ENCODE data around the gene UBE2J2. TPM values are rescaled to one million over a fixed set of nuclear protein-coding genes. Genes with fewer than 3 reads are reported as not detected.

The UBE2J2 gene
- total RNA-seq, 1 donor from 2014 or later: 65.1 TPM

- Histone ChIP-seq H3K27me3 (ENCODE audit: control insufficient read depth, insufficient read depth, low read length) (no peaks in the 10 kb centered on the region), H3K36me3 (ENCODE audit: control insufficient read depth, insufficient read depth, low read length) (peaks cover 1% of the 10 kb centered on the region), H3K4me3 (ENCODE audit: low read depth, low read length) (no peak overlapping the region)
- TF ChIP-seq, protein P1, sequence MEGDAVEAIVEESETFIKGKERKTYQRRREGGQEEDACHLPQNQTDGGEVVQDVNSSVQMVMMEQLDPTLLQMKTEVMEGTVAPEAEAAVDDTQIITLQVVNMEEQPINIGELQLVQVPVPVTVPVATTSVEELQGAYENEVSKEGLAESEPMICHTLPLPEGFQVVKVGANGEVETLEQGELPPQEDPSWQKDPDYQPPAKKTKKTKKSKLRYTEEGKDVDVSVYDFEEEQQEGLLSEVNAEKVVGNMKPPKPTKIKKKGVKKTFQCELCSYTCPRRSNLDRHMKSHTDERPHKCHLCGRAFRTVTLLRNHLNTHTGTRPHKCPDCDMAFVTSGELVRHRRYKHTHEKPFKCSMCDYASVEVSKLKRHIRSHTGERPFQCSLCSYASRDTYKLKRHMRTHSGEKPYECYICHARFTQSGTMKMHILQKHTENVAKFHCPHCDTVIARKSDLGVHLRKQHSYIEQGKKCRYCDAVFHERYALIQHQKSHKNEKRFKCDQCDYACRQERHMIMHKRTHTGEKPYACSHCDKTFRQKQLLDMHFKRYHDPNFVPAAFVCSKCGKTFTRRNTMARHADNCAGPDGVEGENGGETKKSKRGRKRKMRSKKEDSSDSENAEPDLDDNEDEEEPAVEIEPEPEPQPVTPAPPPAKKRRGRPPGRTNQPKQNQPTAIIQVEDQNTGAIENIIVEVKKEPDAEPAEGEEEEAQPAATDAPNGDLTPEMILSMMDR (IDR thresholded peaks at IDR 0.05; ENCODE audit: insufficient read depth, low read length, poor library complexity, severe bottlenecking): no peak
- no peak for DNase-seq (ENCODE audit: low read depth)
These were observed 58.5 kb downstream of the UBE2J2 start for GRCh38 chr1:1215080-1215676.

- Histone ChIP-seq H3K4me3 (ENCODE audit: low read depth, low read length) (no peak within 1 kb of the TSS), H3K36me3 (ENCODE audit: control insufficient read depth, insufficient read depth, low read length) (peaks cover 1% of the 10 kb centered on the region), H3K27me3 (ENCODE audit: control insufficient read depth, insufficient read depth, low read length) (no peaks in the 10 kb centered on the region)
- no peak for DNase-seq (ENCODE audit: low read depth)
- TF ChIP-seq, protein P1 (IDR thresholded peaks at IDR 0.05; ENCODE audit: insufficient read depth, low read length, poor library complexity, severe bottlenecking): no peak
These were observed 60.0 kb downstream of the UBE2J2 start, which contains the start of gene TNFRSF4 for GRCh38 chr1:1213345-1214265. TSS of gene TNFRSF4 (minus strand) at chr1:1214153. CDS start at chr1:1214127, 26 bp downstream.

DNA sequence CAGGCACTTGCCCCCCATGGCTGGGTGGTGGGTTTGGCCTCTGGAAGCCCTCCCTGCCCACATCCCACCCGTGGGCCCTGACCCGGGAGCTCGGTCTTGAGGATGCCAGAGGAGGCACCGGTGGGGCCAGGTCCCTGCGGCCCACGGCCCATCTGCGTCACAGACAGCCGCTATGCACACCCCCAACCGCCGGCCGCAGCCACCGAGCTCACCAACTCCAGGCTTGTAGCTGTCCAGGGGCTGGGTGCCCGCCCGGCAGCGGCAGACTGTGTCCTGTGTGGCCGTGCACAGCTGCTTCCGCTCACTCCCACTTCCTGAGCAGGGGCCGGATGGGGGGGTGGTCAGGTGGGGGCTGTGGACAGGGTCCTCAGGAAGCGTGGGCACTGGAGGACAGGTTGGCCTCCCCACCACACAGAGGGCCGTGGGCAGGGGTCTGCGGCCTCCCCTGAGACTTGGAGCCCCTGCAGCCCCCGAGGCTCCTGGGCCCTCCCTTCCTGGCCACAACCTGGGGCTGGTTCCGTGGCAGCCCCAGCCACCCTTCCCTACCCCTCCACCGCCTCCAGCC lies 60.8 kb downstream of the UBE2J2 start:
- DNase-seq (ENCODE audit: low read depth): no peak
- Histone ChIP-seq H3K27me3 (ENCODE audit: control insufficient read depth, insufficient read depth, low read length) (no peaks in the 10 kb centered on the region), H3K36me3 (ENCODE audit: control insufficient read depth, insufficient read depth, low read length) (peaks cover 1% of the 10 kb centered on the region), H3K4me3 (ENCODE audit: low read depth, low read length) (no peak overlapping the region)
- TF ChIP-seq, protein P1 (IDR thresholded peaks at IDR 0.05; ENCODE audit: insufficient read depth, low read length, poor library complexity, severe bottlenecking): no peak

GRCh38 chr1:1211541-1212441 lies 61.9 kb downstream of the UBE2J2 start:
- DNase-seq (ENCODE audit: low read depth): no peak
- no peak overlapping the region for H3K4me3 ChIP-seq (ENCODE audit: low read depth, low read length)
- peaks cover 2% of the 10 kb centered on the region for H3K27me3 ChIP-seq (ENCODE audit: control insufficient read depth, insufficient read depth, low read length)
- peaks cover 1% of the 10 kb centered on the region for H3K36me3 ChIP-seq (ENCODE audit: control insufficient read depth, insufficient read depth, low read length)
- TF ChIP-seq, protein P1 (IDR thresholded peaks at IDR 0.05; ENCODE audit: insufficient read depth, low read length, poor library complexity, severe bottlenecking): no peak

- DNase-seq (ENCODE audit: low read depth): no peak
- H3K27me3 ChIP-seq (ENCODE audit: control insufficient read depth, insufficient read depth, low read length): peaks cover 9% of the 10 kb centered on the region
These were observed 62.7 kb downstream of the UBE2J2 start for GRCh38 chr1:1210726-1211540.

More at GRCh38 chr1:1210726-1211540, 62.7 kb downstream of the UBE2J2 start:
- TF ChIP-seq, protein P1 (IDR thresholded peaks at IDR 0.05; ENCODE audit: insufficient read depth, low read length, poor library complexity, severe bottlenecking): no peak
- Histone ChIP-seq H3K36me3 (ENCODE audit: control insufficient read depth, insufficient read depth, low read length) (peaks cover 1% of the 10 kb centered on the region), H3K4me3 (ENCODE audit: low read depth, low read length) (no peak overlapping the region)

Data from kidney epithelial cell (primary cell).